ENCODE results near the gene PRKCA. TPM values are rescaled to one million over a fixed set of nuclear protein-coding genes. Genes with fewer than 3 reads are reported as not detected.

Gene PRKCA
- total RNA-seq, 1 experiment from 2014 or later, result 22.6 TPM

GRCh38 chr17:66837885-66838665 is 535.7 kb downstream of the PRKCA start:
- Histone ChIP-seq H3K9me3 (ENCODE audit: low read length) (no peaks in the 10 kb centered on the region), H2AFZ (ENCODE audit: low read length) (no peak overlapping the region), H3K9me2 (replicated peaks; ENCODE audit: low read length) (no peaks in the 10 kb centered on the region), H3K9ac (ENCODE audit: low read length) (no peak overlapping the region), H3K79me2 (ENCODE audit: low read length) (no peaks in the 10 kb centered on the region), H3K4me1 (ENCODE audit: insufficient read depth, low read length) (no peaks in the 10 kb centered on the region), H3K4me2 (ENCODE audit: low read length) (no peak overlapping the region), H3K27ac (ENCODE audit: low read length) (no peak overlapping the region), H3K27me3 (ENCODE audit: low read length) (peaks cover 55% of the 10 kb centered on the region), H3F3A (ENCODE audit: low read length, unreplicated experiment) (no peaks in the 10 kb centered on the region), H3K4me3 (ENCODE audit: low read length) (no peak overlapping the region), H4K20me1 (ENCODE audit: low read length) (no peaks in the 10 kb centered on the region), H3K36me3 (ENCODE audit: low read depth, low read length) (no peaks in the 10 kb centered on the region)
- no peak for ATAC-seq
- no TSS peak for BruUV-seq (replicated peaks)
- TF ChIP-seq CTCF (conservative IDR thresholded peaks at IDR 0.05; ENCODE audit: low read depth, low read length), result no peak
- TF ChIP-seq EZH2phosphoT487 (IDR thresholded peaks at IDR 0.05; ENCODE audit: borderline replicate concordance, low read length), result no peak
- no peak for TF ChIP-seq EZH2 (IDR thresholded peaks at IDR 0.05; ENCODE audit: low read length, unreplicated experiment)
- intact Hi-C loops (cut with micrococcal nuclease), result no loop called here
- CTCF ChIA-PET, result no interaction called here
- DNase-seq, result no peak
- POLR2A ChIA-PET (ENCODE audit: unreplicated experiment), result no interaction called here

- no peak overlapping the region for H3K27ac ChIP-seq (ENCODE audit: low read length)
- peaks cover 47% of the 10 kb centered on the region for H3K27me3 ChIP-seq (ENCODE audit: low read length)
- BruUV-seq (replicated peaks), result no TSS peak
- no peak overlapping the region for H3K4me2 ChIP-seq (ENCODE audit: low read length)
- H3K4me1 ChIP-seq (ENCODE audit: insufficient read depth, low read length), result no peaks in the 10 kb centered on the region
- POLR2A ChIA-PET (ENCODE audit: unreplicated experiment), result no interaction called here
- no peak for DNase-seq
- intact Hi-C loops (cut with micrococcal nuclease), result no loop called here
- no peaks in the 10 kb centered on the region for H3F3A ChIP-seq (ENCODE audit: low read length, unreplicated experiment)
- no peaks in the 10 kb centered on the region for H3K36me3 ChIP-seq (ENCODE audit: low read depth, low read length)
- H3K9ac ChIP-seq (ENCODE audit: low read length), result no peak overlapping the region
- no peak for ATAC-seq
- no peak for TF ChIP-seq EZH2phosphoT487 (IDR thresholded peaks at IDR 0.05; ENCODE audit: borderline replicate concordance, low read length)
- TF ChIP-seq CTCF (conservative IDR thresholded peaks at IDR 0.05; ENCODE audit: low read depth, low read length), result no peak
- no peak for TF ChIP-seq EZH2 (IDR thresholded peaks at IDR 0.05; ENCODE audit: low read length, unreplicated experiment)
- H3K9me3 ChIP-seq (ENCODE audit: low read length), result no peaks in the 10 kb centered on the region
- CTCF ChIA-PET, result no interaction called here
- no peak overlapping the region for H2AFZ ChIP-seq (ENCODE audit: low read length)
- no peaks in the 10 kb centered on the region for H3K79me2 ChIP-seq (ENCODE audit: low read length)
- H3K9me2 ChIP-seq (replicated peaks; ENCODE audit: low read length), result no peaks in the 10 kb centered on the region
- no peaks in the 10 kb centered on the region for H4K20me1 ChIP-seq (ENCODE audit: low read length)
- no peak overlapping the region for H3K4me3 ChIP-seq (ENCODE audit: low read length)
Measured at GRCh38 chr17:66839616-66840015, 537.2 kb downstream of the PRKCA start.

GRCh38 chr17:66840061-66840460 is 537.6 kb downstream of the PRKCA start:
- Histone ChIP-seq H3K4me1 (ENCODE audit: insufficient read depth, low read length) (no peaks in the 10 kb centered on the region), H3K27me3 (ENCODE audit: low read length) (peaks cover 47% of the 10 kb centered on the region), H3K36me3 (ENCODE audit: low read depth, low read length) (no peaks in the 10 kb centered on the region), H3K4me2 (ENCODE audit: low read length) (no peak overlapping the region), H3K79me2 (ENCODE audit: low read length) (no peaks in the 10 kb centered on the region), H3K27ac (ENCODE audit: low read length) (no peak overlapping the region), H3K9me2 (replicated peaks; ENCODE audit: low read length) (no peaks in the 10 kb centered on the region), H3K4me3 (ENCODE audit: low read length) (no peak overlapping the region), H4K20me1 (ENCODE audit: low read length) (no peaks in the 10 kb centered on the region), H3K9ac (ENCODE audit: low read length) (no peak overlapping the region), H3K9me3 (ENCODE audit: low read length) (no peaks in the 10 kb centered on the region), H2AFZ (ENCODE audit: low read length) (no peak overlapping the region), H3F3A (ENCODE audit: low read length, unreplicated experiment) (no peaks in the 10 kb centered on the region)
- no TSS peak for BruUV-seq (replicated peaks)
- ChIA-PET POLR2A (ENCODE audit: unreplicated experiment) (no interaction called here), CTCF (no interaction called here)
- TF ChIP-seq EZH2 (IDR thresholded peaks at IDR 0.05; ENCODE audit: low read length, unreplicated experiment), result no peak
- no peak for TF ChIP-seq EZH2phosphoT487 (IDR thresholded peaks at IDR 0.05; ENCODE audit: borderline replicate concordance, low read length)
- TF ChIP-seq CTCF (conservative IDR thresholded peaks at IDR 0.05; ENCODE audit: low read depth, low read length), result no peak
- no peak for ATAC-seq
- intact Hi-C loops (cut with micrococcal nuclease), result no loop called here
- DNase-seq, result no peak
